Activated naive CD4-positive, alpha-beta T cell (primary cell): ENCODE measurements around the gene CBX2.

Experiments
- DNase-seq, 4 experiments: peaks; one replicate each; lab custom pipeline; 2025; lab: John Stamatoyannopoulos, UW

The CBX2 gene

GRCh38 chr17:79788455-79788854 is 10.5 kb downstream of the CBX2 start:
- DNase-seq, result no peak

GRCh38 chr17:79788989-79789942 is 11.3 kb downstream of the CBX2 start:
- DNase-seq, result no peak

- DNase-seq, result no peak
These were observed 12.2 kb downstream of the CBX2 start for GRCh38 chr17:79789943-79790804.

- no peak for DNase-seq
These were observed 13.1 kb downstream of the CBX2 start for GRCh38 chr17:79790805-79791734.

- DNase-seq, result no peak
These were observed 13.8 kb downstream of the CBX2 start for GRCh38 chr17:79791735-79792161.

GRCh38 chr17:79792341-79792871 is 14.5 kb downstream of the CBX2 start:
- no peak for DNase-seq

GRCh38 chr17:79792984-79793923 is 15.3 kb downstream of the CBX2 start:
- no peak for DNase-seq

GRCh38 chr17:79793924-79794304 is 16.0 kb downstream of the CBX2 start:
- DNase-seq, result no peak

GRCh38 chr17:79794659-79795511 is 16.9 kb downstream of the CBX2 start:
- DNase-seq, result no peak

GRCh38 chr17:79795795-79796443 is 18.0 kb downstream of the CBX2 start:
- DNase-seq, result no peak

- no peak for DNase-seq
These were observed 18.5 kb downstream of the CBX2 start for GRCh38 chr17:79796444-79796762.

GRCh38 chr17:79796763-79797491 is 19.0 kb downstream of the CBX2 start, which contains the start of gene CBX8:
CBX8 (minus strand) TSS chr17:79797077; CDS start chr17:79796998, 79 bp downstream.
- DNase-seq, result peak; percentile 97 to 99 (median 98)

GRCh38 chr17:79797492-79798298 is 19.7 kb downstream of the CBX2 start:
- DNase-seq, result peak in 1 of 4 experiments; percentile 57

GRCh38 chr17:79798299-79799173 is 20.6 kb downstream of the CBX2 start:
- DNase-seq, result no peak

- no peak for DNase-seq
These were observed 21.2 kb downstream of the CBX2 start for GRCh38 chr17:79799174-79799537.
